GM12878 (cell line): Measurements from ENCODE around the gene AKNA. TPM values are rescaled to one million over a fixed set of nuclear protein-coding genes. Genes with fewer than 3 reads are reported as not detected.

Experiments used
- ATAC-seq: fragments of 200-7000 bp; cut with Tn5 transposase; 3 replicates; pipeline ENCODE4 v1.9.1; 2020; ENCODE audit warnings: mild to moderate bottlenecking, moderate library complexity
- BruUV-seq: library from RNA; stranded (reverse); fragments of 400-500 nt; replicated peaks from 2 replicates; lab custom pipeline; 2021; lab: Mats Ljungman, UMichigan
- CTCF ChIA-PET: fragments of 300-600 bp; sonication (Branson Sonifier 250); formaldehyde crosslinking; extraction: SDS; loops from one replicate; lab custom pipeline; 2021; ENCODE audit warnings: inconsistent platforms; lab: Yijun Ruan, JAX
- POLR2A ChIA-PET: fragments of 350-600 bp; formaldehyde crosslinking; extraction: SDS; loops from one replicate; lab custom pipeline; 2021; ENCODE audit warnings: inconsistent platforms; lab: Charles Lee
- RAD21 ChIA-PET: fragments of 300-600 bp; sonication (Branson Sonifier 250); formaldehyde crosslinking; loops from one replicate; lab custom pipeline; 2023; ENCODE audit warnings: antibody characterized with exemption; ENCODE audit not compliant: unreplicated experiment; lab: Charles Lee
- SMC1A ChIA-PET: fragments of 300-600 bp; sonication (Branson Sonifier 250); formaldehyde crosslinking; loops from one replicate; lab custom pipeline; 2023; ENCODE audit not compliant: unreplicated experiment, uncharacterized antibody; lab: Charles Lee
- DNase-seq: peaks from one replicate; pipeline ENCODE4 v3.0.0-alpha.2; 2011; ENCODE audit warnings: low read depth, low spot score
- FAIRE-seq: peaks from 3 replicates; lab custom pipeline; 2011; peaks lifted over from hg19 to GRCh38; lab: Jason Lieb, UNC
- H2AFZ ChIP-seq: 2 replicates; pipeline ENCODE4 v1.6.0; 2011; ENCODE audit warnings: low read depth, low read length, control low read depth; ENCODE audit not compliant: control insufficient read depth
- H3K27ac ChIP-seq: 2 replicates; pipeline ENCODE4 v1.5.1; 2011; ENCODE audit warnings: control low read depth; ENCODE audit not compliant: control insufficient read depth, insufficient read depth
- H3K27me3 ChIP-seq, 2 experiments: replicated peaks in 1 of 2; 2 replicates each; pipeline versions ENCODE4 v1.6.0 to v1.6.1; 2011; ENCODE audit warnings: low read length in 1 of 2; ENCODE audit not compliant: control insufficient read depth in 2 of 2, insufficient read depth in 2 of 2
- H3K36me3 ChIP-seq, 2 experiments: 2 replicates each; pipeline ENCODE4 v1.5.1; 2011; ENCODE audit warnings: low read length in 1 of 2; ENCODE audit not compliant: control insufficient read depth in 2 of 2, insufficient read depth in 2 of 2
- H3K4me1 ChIP-seq: 2 replicates; pipeline ENCODE4 v1.6.1; 2011; ENCODE audit warnings: mild to moderate bottlenecking, low read length, moderate library complexity, mixed read lengths; ENCODE audit not compliant: control insufficient read depth, insufficient read depth
- H3K4me2 ChIP-seq: 2 replicates; pipeline ENCODE4 v1.6.0; 2011; ENCODE audit warnings: control low read depth; ENCODE audit not compliant: control insufficient read depth, insufficient read depth
- H3K4me3 ChIP-seq: fragments of 200-600 bp; sonication (generic); 2 replicates; pipeline ENCODE4 v1.5.1; 2016
- H3K79me2 ChIP-seq: 2 replicates; pipeline ENCODE4 v1.6.0; 2011; ENCODE audit warnings: low read length; ENCODE audit not compliant: control insufficient read depth, insufficient read depth
- H3K9ac ChIP-seq: 2 replicates; pipeline ENCODE4 v1.8.0; 2011; ENCODE audit warnings: low read length, control low read depth, mixed read lengths; ENCODE audit not compliant: control insufficient read depth, insufficient read depth
- H3K9me3 ChIP-seq: replicated peaks from 3 replicates; pipeline ENCODE4 v1.5.1; 2011; ENCODE audit warnings: mild to moderate bottlenecking, low read length; ENCODE audit not compliant: control insufficient read depth, insufficient read depth
- H4K20me1 ChIP-seq: 2 replicates; pipeline ENCODE4 v1.6.0; 2011; ENCODE audit not compliant: control insufficient read depth, insufficient read depth
- CBFB ChIP-seq: IDR thresholded peaks from 2 replicates; pipeline ENCODE4 v1.6.1; 2016; ENCODE audit warnings: antibody characterized with exemption, low read depth
- ESRRA ChIP-seq: IDR thresholded peaks from 2 replicates; pipeline ENCODE4 v1.6.1; 2012; ENCODE audit warnings: mild to moderate bottlenecking, low read length, improper control_type of control experiment
- HDGF ChIP-seq: fragments of 450-650 bp; IDR thresholded peaks from 2 replicates; pipeline ENCODE4 v1.6.1; 2016; ENCODE audit warnings: antibody characterized with exemption
- KLF5 ChIP-seq: fragments of 450-650 bp; IDR thresholded peaks from 2 replicates; pipeline ENCODE4 v1.6.1; 2014; ENCODE audit warnings: mild to moderate bottlenecking; ENCODE audit not compliant: partially characterized antibody
- LARP7 ChIP-seq: fragments of 450-650 bp; IDR thresholded peaks from 2 replicates; pipeline ENCODE4 v1.6.1; 2017; ENCODE audit warnings: mild to moderate bottlenecking
- MTA3 ChIP-seq: IDR thresholded peaks from 2 replicates; pipeline ENCODE4 v1.6.1; 2012; ENCODE audit warnings: low read length, inconsistent platforms, borderline replicate concordance
- NR2C2 ChIP-seq: IDR thresholded peaks from 2 replicates; pipeline ENCODE4 v1.6.1; 2011; ENCODE audit warnings: borderline replicate concordance, low read depth; ENCODE audit not compliant: control insufficient read depth, insufficient read length
- POLR2A ChIP-seq: IDR thresholded peaks from 2 replicates; pipeline ENCODE4 v1.6.1; 2011; ENCODE audit warnings: low read depth, mild to moderate bottlenecking, low read length
- POLR2AphosphoS5 ChIP-seq: IDR thresholded peaks from 2 replicates; pipeline ENCODE4 v1.6.1; 2011; ENCODE audit warnings: mild to moderate bottlenecking, low read length, inconsistent platforms
- REST ChIP-seq: IDR thresholded peaks from 2 replicates; pipeline ENCODE4 v1.6.1; 2012; ENCODE audit warnings: mild to moderate bottlenecking, low read depth, low read length
- SIN3A ChIP-seq: IDR thresholded peaks from 2 replicates; pipeline ENCODE4 v1.6.1; 2012; ENCODE audit warnings: low read depth, low read length, improper control_type of control experiment
- SMAD1 ChIP-seq: fragments of 450-650 bp; IDR thresholded peaks from 2 replicates; pipeline ENCODE4 v1.6.1; 2018; ENCODE audit warnings: mild to moderate bottlenecking, low read depth; ENCODE audit not compliant: partially characterized antibody
- SUPT20H ChIP-seq: IDR thresholded peaks from 2 replicates; pipeline ENCODE4 v1.6.1; 2011; ENCODE audit warnings: low read depth, mild to moderate bottlenecking, low read length, moderate library complexity, borderline replicate concordance; ENCODE audit not compliant: control insufficient read depth
- TCF12 ChIP-seq: IDR thresholded peaks from 2 replicates; pipeline ENCODE4 v1.6.1; 2011; ENCODE audit warnings: low read depth, mild to moderate bottlenecking, low read length
- WRNIP1 ChIP-seq: IDR thresholded peaks from 2 replicates; pipeline ENCODE4 v1.6.1; 2011; ENCODE audit warnings: low read depth, low read length, improper control_type of control experiment, borderline replicate concordance
- ZNF592 ChIP-seq: fragments of 450-650 bp; IDR thresholded peaks from 2 replicates; pipeline ENCODE4 v1.6.1; 2017; ENCODE audit warnings: mild to moderate bottlenecking, moderate library complexity
- WGBS: methylation state at CpG from one replicate; pipeline ENCODE4 v1.1.6; 2016; ENCODE audit warnings: low lambda C conversion rate; ENCODE audit not compliant: insufficient replicate concordance, insufficient coverage; ENCODE audit errors: missing lambda C conversion rate; 5-methylcytosine and 5-hydroxymethylcytosine counted together
- in situ Hi-C: fragments of 300-500 bp; cut with MboI; formaldehyde crosslinking; loops from 9 replicates; pipeline ENCODE4 v1.14.3; 2018; ENCODE audit warnings: mixed read lengths
- intact Hi-C: fragments of 100-400 bp; cut with micrococcal nuclease; formaldehyde crosslinking; loops from one replicate; pipeline ENCODE4 v1.14.2; 2022; ENCODE audit not compliant: unreplicated experiment
- polyA plus RNA-seq, 11 experiments: library from polyadenylated mRNA; depleted of rRNA in 4 of 11; unstranded in 6 of 11; stranded (reverse) in 5 of 11; fragments of >200 nt; fragmentation: Nextera tagmentation in 4 of 11; fragmentation: Illumina TruSeq in 1 of 11; extraction: Ambion mirVana in 4 of 11; extraction: Trizol in 1 of 11; gene quantifications; 1 replicate in 1 of 11; 2 replicates in 10 of 11; pipeline versions ENCODE4 v1.2.1 to v1.2.3, GENCODE V29; 2011 to 2016; ENCODE audit warnings: inconsistent platforms in 2 of 11, missing spikeins in 2 of 11, low read depth in 1 of 11
- total RNA-seq, 4 experiments: library from RNA; depleted of rRNA in 3 of 4; stranded (reverse); fragments of >200 nt in 3 of 4; fragmentation: Illumina TruSeq in 1 of 4; extraction: Trizol in 1 of 4; gene quantifications; 2 replicates each; pipeline versions ENCODE4 v1.2.1 to v1.2.3, GENCODE V29; 2013 to 2021

The AKNA gene
- total and polyA plus RNA-seq, 10 of the 15 experiments (the other 5 are each of a cell fraction or from before 2014, with no cell fraction given), result 1.6 to 132 (median 35.3) TPM

DNA sequence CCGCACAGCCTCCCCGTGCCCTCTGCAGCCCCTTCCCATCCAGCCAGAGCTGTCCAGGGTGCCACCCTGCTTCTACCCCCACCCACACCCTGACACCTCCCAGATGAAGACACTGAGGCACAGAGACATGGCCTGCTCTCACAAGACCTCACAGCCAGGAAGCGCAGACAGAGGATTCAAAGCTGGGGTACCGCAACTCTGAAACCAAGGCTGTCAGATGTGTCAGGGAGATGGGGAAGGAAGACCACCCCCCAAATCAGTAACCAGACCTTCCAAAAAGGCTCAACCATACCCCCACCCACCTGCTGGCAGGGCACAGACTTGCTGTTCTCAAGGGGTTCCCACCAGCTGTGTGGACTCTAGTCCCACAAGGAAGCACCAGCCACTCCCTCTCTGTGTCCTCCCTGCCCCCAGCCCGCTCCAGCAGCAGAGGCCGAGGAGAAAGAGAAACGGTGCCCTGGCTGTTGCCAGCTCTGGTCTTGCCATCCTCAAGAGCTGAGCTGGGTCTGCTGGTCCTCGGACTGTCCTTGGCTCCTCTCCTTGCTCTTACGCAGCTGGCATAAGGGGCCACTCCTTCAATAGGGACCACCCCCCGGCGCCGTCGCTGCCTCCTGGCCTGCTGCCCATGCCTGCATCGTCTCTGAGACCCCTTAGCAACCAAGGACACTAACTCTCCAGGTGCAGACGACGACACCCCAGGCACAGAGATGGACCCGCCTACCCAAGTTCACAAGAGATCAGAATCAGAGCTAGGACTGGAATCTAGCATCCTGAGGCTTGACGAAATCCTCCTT is 699 bp downstream of the AKNA start:
- FAIRE-seq (no peak), ATAC-seq (no peak), DNase-seq (no peak)
- no peaks in the 10 kb centered on the region for H4K20me1 ChIP-seq
- H2AFZ ChIP-seq, result no peak overlapping the region
- ChIA-PET RAD21 (interaction anchor here (0.7 to 13.0 kb wide), 17 partner anchors 9 to 266 kb away, joined by 3 to 251 read pairs (median 7); partner anchors contain the start of genes ATP6V1G1 and TMEM268), SMC1A (interaction anchor here (0.7 to 12.8 kb wide), 12 partner anchors 8 to 266 kb away, joined by 3 to 327 read pairs (median 14); no protein-coding TSS in a partner anchor), CTCF (interaction anchor here (1.3 to 10.2 kb wide), 8 partner anchors 10 to 266 kb away, joined by 5 to 122 read pairs (median 30); no protein-coding TSS in a partner anchor), POLR2A (interaction anchor here (0.5 to 13.2 kb wide), 14 partner anchors 9 to 225 kb away, joined by 3 to 312 read pairs (median 10); partner anchors contain the start of genes TMEM268 and WHRN)
- peak overlapping the region; percentile 99 for H3K9ac ChIP-seq
- H3K4me1 ChIP-seq, result peaks cover 77% of the 10 kb centered on the region
- BruUV-seq, result no TSS peak
- intact Hi-C loops (loop anchor here (5.0 to 10.0 kb wide), 2 partner anchors 225 to 1112 kb away; partner anchors contain the start of genes CDC26, PRPF4 and TMEM268), in situ Hi-C loops (loop anchor here (5.0 kb wide), 1 partner anchor 225 kb away; the partner anchor contains the start of gene TMEM268)
- H3K79me2 ChIP-seq, result peaks cover 95% of the 10 kb centered on the region
- 3% methylated on average over 18 of the region's 18 CpGs for WGBS
- H3K36me3 ChIP-seq, result peaks cover 2 to 4% of the 10 kb centered on the region in 2 experiments; a peak in 3 of 4 replicates
- H3K27me3 ChIP-seq, result no peaks in the 10 kb centered on the region
- peak overlapping the region; percentile 100 for H3K4me2 ChIP-seq
- peak overlapping the region; percentile 100 for H3K27ac ChIP-seq
- H3K4me3 ChIP-seq, result peak overlapping the region; percentile 91
- H3K9me3 ChIP-seq, result no peaks in the 10 kb centered on the region
- TF ChIP-seq CBFB, result no peak
- TF ChIP-seq POLR2A, result peak; percentile 65; the same call in 1 of the 2 replicates
- TF ChIP-seq ZNF592, result no peak
- TF ChIP-seq REST, result no peak
- no peak for TF ChIP-seq MTA3
- TF ChIP-seq SUPT20H, result no peak
- no peak for TF ChIP-seq HDGF
- no peak for TF ChIP-seq KLF5
- no peak for TF ChIP-seq SMAD1
- no peak for TF ChIP-seq LARP7
- TF ChIP-seq ESRRA, result no peak
- TF ChIP-seq NR2C2, result no peak
- 0 out of 2 replicates have a peak, but pooled peaks have one; percentile 7 for TF ChIP-seq TCF12
- peak; percentile 49; the same call in 1 of the 2 replicates for TF ChIP-seq SIN3A
- peak; percentile 26; the same call in 1 of the 2 replicates for TF ChIP-seq WRNIP1
- peak; percentile 56; the same call in 1 of the 2 replicates for TF ChIP-seq POLR2AphosphoS5
